ENCODE data around the gene BCL2L1.

- TF ChIP-seq CTCF (IDR thresholded peaks at IDR 0.05) (no peak), EZH2phosphoT487 (IDR thresholded peaks at IDR 0.05) (no peak), EZH2 (IDR thresholded peaks at IDR 0.05) (no peak)
Observed at GRCh38 chr20:31769681-31770080, 47.0 kb upstream of the BCL2L1 start.

All from neural progenitor cell (in vitro differentiated cells).